Liver (tissue), 9 donors: ENCODE results near the gene DES. TPM values are rescaled to one million over a fixed set of nuclear protein-coding genes. Genes with fewer than 3 reads are reported as not detected.

Experiments used
- DNase-seq: peaks from one replicate; pipeline ENCODE4 v3.0.0-alpha.2; 2017; ENCODE audit warnings: low spot score
- H3K27ac ChIP-seq, 2 donors: one replicate each; pipeline ENCODE4 v1.7.0; 2013; ENCODE audit warnings: inconsistent platforms in 2 of 2, low read length in 2 of 2, control low read depth in 1 of 2, low read depth in 1 of 2, mild to moderate bottlenecking in 1 of 2
- H3K27me3 ChIP-seq, 4 donors: one replicate each; pipeline versions ENCODE4 v1.6.1 to v1.7.0; 2013; ENCODE audit warnings: low read length in 3 of 4, inconsistent platforms in 1 of 4, mild to moderate bottlenecking in 1 of 4, moderate library complexity in 1 of 4; ENCODE audit not compliant: control insufficient read depth in 4 of 4, insufficient read depth in 4 of 4
- H3K36me3 ChIP-seq, 4 donors: one replicate each; pipeline versions ENCODE4 v1.6.1 to v1.7.0; 2013; ENCODE audit warnings: low read length in 3 of 4, mild to moderate bottlenecking in 3 of 4, low read depth in 1 of 4, moderate library complexity in 1 of 4; ENCODE audit not compliant: control insufficient read depth in 4 of 4, insufficient read depth in 3 of 4
- H3K4me1 ChIP-seq, 4 donors: one replicate each; pipeline versions ENCODE4 v1.6.1 to v1.7.0; 2013; ENCODE audit warnings: low read length in 3 of 4, mild to moderate bottlenecking in 3 of 4, moderate library complexity in 1 of 4; ENCODE audit not compliant: control insufficient read depth in 4 of 4, insufficient read depth in 4 of 4
- H3K4me3 ChIP-seq, 3 donors: one replicate each; pipeline versions ENCODE4 v1.6.1 to v1.7.0; 2013; ENCODE audit warnings: low read length in 3 of 3, control low read depth in 1 of 3, low read depth in 1 of 3, mild to moderate bottlenecking in 1 of 3
- H3K9ac ChIP-seq, 2 donors: one replicate each; pipeline ENCODE4 v1.7.0; 2013; ENCODE audit warnings: low read length in 2 of 2, mild to moderate bottlenecking in 2 of 2, moderate library complexity in 2 of 2, control low read depth in 1 of 2, low read depth in 1 of 2
- H3K9me3 ChIP-seq, 4 donors: one replicate each; pipeline versions ENCODE4 v1.6.1 to v1.7.0; 2013; ENCODE audit warnings: low read length in 3 of 4; ENCODE audit not compliant: control insufficient read depth in 4 of 4
- FOXA1 ChIP-seq: IDR thresholded peaks from 2 replicates; pipeline ENCODE4 v1.6.1; 2016; ENCODE audit warnings: antibody characterized with exemption
- FOXA2 ChIP-seq: IDR thresholded peaks from 2 replicates; pipeline ENCODE4 v1.6.1; 2016; ENCODE audit warnings: antibody characterized with exemption
- HNF4A ChIP-seq, 2 donors: conservative IDR thresholded peaks; 2 replicates each; pipeline ENCODE4 v1.6.1; 2016; ENCODE audit warnings: antibody characterized with exemption in 2 of 2, mild to moderate bottlenecking in 2 of 2
- HNF4G ChIP-seq: IDR thresholded peaks from 2 replicates; pipeline ENCODE4 v1.6.1; 2016; ENCODE audit warnings: antibody characterized with exemption
- JUND ChIP-seq, 2 donors: IDR thresholded peaks; 2 replicates each; pipeline ENCODE4 v1.6.1; 2016; ENCODE audit warnings: antibody characterized with exemption in 2 of 2
- RXRA ChIP-seq, 2 donors: IDR thresholded peaks; 2 replicates each; pipeline ENCODE4 v1.6.1; 2017 to 2018; ENCODE audit warnings: antibody characterized with exemption in 2 of 2, mild to moderate bottlenecking in 1 of 2
- WGBS: extraction: QIAGEN DNeasy Blood & Tissue Kit; methylation state at CpG from one replicate; pipeline ENCODE4 v1.1.7; 2013; 5-methylcytosine and 5-hydroxymethylcytosine counted together
- polyA plus RNA-seq, 2 donors: library from polyadenylated mRNA; stranded (reverse) in 1 of 2; unstranded in 1 of 2; fragments of 200-250 nt in 1 of 2; fragments of >200 nt in 1 of 2; fragmentation: Nextera tagmentation in 1 of 2; extraction: Ambion mirVana in 1 of 2; gene quantifications; one replicate each; pipeline versions ENCODE4 v1.2.1 to v1.2.3, GENCODE V29; 2013 to 2015
- total RNA-seq, 2 donors: library from RNA; depleted of rRNA; stranded (reverse); fragments of >200 nt; gene quantifications; one replicate each; pipeline ENCODE4 v1.2.3, GENCODE V29; 2014
- TF ChIP-seq, protein P1 (sequence below): IDR thresholded peaks from 2 replicates; pipeline ENCODE4 v1.6.1; 2016; ENCODE audit warnings: antibody characterized with exemption
- TF ChIP-seq, protein P2 (sequence below): fragments of 150-350 bp; IDR thresholded peaks from 2 replicates; pipeline ENCODE4 v1.5.1; 2017; ENCODE audit warnings: improper control_type of control experiment, low read depth, low read length; ENCODE audit not compliant: missing input control
- TF ChIP-seq, protein P3 (sequence below): IDR thresholded peaks from 2 replicates; pipeline ENCODE4 v1.6.1; 2016; ENCODE audit warnings: antibody characterized with exemption
- TF ChIP-seq, protein P4 (sequence below): IDR thresholded peaks from 2 replicates; pipeline ENCODE4 v1.6.1; 2016; ENCODE audit warnings: antibody characterized with exemption
- donor health status: healthy.
- donor health status: healthy.
- donor health status: healthy.
- donor health status: healthy.
- donor health status: healthy.

Gene DES
- total and polyA plus RNA-seq, 4 donors = 0.15 to 50.0 (median 3.2) TPM

DNA sequence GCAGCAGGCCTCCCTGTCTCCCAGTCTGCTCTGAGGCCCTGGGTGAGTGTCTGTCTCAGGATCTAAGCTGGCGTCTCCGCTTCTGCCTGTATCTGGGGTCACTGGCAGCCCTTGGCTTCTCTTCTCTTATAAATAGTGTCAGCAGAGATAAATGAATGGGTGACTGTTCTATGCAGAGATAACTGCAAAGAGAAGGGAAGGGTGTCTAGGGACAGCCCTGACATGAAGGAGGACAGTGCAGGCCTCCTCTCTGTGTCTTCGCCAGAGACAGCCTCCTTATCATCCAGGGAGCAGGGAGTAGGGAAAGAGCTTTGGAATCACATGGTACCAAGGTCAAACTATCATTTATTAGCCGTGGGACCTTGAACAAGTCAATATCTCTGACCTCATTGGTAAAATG lies 52.3 kb downstream of the DES start:
- Histone ChIP-seq H3K4me3 (no peak overlapping the region), H3K4me1 (no peaks in the 10 kb centered on the region), H3K27ac (no peak overlapping the region), H3K9me3 (no peaks in the 10 kb centered on the region), H3K9ac (no peak overlapping the region), H3K36me3 (no peaks in the 10 kb centered on the region), H3K27me3 (no peaks in the 10 kb centered on the region)
- TF ChIP-seq, protein P1, sequence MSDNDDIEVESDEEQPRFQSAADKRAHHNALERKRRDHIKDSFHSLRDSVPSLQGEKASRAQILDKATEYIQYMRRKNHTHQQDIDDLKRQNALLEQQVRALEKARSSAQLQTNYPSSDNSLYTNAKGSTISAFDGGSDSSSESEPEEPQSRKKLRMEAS = no peak
- TF ChIP-seq HNF4G (no peak), FOXA2 (no peak), FOXA1 (no peak)
- no peak for DNase-seq
- 64% methylated on average over 4 of the region's 4 CpGs for WGBS

DNA sequence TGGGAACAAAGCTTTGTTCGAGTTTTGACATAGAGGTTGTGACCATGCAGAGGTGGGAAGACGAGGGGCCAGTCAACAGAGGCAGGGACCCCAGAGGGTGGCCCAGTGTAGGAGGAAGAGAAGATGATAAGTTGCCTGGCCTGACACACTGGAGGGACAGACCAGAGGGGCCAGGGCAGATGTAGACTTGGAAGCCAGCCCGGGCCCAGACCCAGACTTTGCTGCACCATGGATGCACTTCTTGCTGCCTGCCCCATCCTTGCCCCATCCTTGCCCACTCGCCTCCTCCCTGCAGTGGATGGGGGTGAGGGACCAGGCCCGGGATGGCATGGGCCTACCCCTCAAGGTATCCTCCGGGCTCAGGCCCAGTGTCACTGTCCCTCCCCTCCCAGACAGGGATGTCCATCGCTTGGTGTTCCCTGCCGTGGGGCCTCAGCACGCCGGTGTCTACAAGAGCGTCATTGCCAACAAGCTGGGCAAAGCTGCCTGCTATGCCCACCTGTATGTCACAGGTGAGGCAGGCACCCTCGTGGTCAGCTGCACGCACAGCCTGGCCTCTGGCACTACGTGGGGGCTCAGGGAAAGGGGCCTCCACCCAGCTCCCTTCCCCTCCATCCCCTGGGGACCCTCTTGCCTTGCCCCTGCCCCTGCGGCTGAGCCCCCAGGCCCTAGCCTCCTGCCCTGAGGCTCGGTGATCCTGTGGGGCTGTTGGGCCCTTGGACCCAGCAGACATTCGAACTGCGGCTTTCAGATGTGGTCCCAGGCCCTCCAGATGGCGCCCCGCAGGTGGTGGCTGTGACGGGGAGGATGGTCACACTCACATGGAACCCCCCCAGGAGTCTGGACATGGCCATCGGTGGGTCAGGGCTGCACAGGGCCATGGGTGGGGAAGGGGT lies 53.5 kb downstream of the DES start:
- no peak for TF ChIP-seq HNF4A (conservative IDR thresholded peaks at IDR 0.05)
- TF ChIP-seq FOXA1 = no peak
- TF ChIP-seq JUND (IDR thresholded peaks at IDR 0.05) = no peak
- TF ChIP-seq RXRA (IDR thresholded peaks at IDR 0.05) = no peak
- TF ChIP-seq, protein P2, sequence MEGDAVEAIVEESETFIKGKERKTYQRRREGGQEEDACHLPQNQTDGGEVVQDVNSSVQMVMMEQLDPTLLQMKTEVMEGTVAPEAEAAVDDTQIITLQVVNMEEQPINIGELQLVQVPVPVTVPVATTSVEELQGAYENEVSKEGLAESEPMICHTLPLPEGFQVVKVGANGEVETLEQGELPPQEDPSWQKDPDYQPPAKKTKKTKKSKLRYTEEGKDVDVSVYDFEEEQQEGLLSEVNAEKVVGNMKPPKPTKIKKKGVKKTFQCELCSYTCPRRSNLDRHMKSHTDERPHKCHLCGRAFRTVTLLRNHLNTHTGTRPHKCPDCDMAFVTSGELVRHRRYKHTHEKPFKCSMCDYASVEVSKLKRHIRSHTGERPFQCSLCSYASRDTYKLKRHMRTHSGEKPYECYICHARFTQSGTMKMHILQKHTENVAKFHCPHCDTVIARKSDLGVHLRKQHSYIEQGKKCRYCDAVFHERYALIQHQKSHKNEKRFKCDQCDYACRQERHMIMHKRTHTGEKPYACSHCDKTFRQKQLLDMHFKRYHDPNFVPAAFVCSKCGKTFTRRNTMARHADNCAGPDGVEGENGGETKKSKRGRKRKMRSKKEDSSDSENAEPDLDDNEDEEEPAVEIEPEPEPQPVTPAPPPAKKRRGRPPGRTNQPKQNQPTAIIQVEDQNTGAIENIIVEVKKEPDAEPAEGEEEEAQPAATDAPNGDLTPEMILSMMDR = no peak
- Histone ChIP-seq H3K27me3 (no peaks in the 10 kb centered on the region), H3K27ac (no peak overlapping the region), H3K9me3 (no peaks in the 10 kb centered on the region), H3K4me1 (no peaks in the 10 kb centered on the region), H3K36me3 (no peaks in the 10 kb centered on the region), H3K4me3 (no peak overlapping the region), H3K9ac (no peak overlapping the region)
- WGBS = 86% methylated on average over 22 of the region's 22 CpGs
- no peak for DNase-seq

DNA sequence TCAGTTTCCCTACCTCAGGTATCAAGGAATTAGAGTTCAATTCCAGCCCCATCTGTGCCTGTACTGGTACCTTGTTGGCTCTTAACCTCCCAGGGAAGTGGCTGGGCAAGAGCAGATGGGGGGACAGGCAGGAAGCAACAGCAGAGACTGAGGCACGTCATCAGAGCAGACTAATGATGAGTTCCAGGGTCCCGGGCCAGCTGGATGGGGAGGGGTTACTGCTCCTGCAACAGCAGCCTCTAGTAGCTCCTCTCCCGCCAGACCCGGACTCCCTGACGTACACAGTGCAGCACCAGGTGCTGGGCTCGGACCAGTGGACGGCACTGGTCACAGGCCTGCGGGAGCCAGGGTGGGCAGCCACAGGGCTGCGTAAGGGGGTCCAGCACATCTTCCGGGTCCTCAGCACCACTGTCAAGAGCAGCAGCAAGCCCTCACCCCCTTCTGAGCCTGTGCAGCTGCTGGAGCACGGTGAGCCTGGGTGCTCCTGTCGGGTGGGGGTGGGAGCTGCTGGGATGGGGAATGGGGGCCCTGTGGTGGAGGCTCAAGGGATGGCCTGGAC lies 54.5 kb downstream of the DES start:
- no peak for TF ChIP-seq FOXA1
- TF ChIP-seq, protein P3, sequence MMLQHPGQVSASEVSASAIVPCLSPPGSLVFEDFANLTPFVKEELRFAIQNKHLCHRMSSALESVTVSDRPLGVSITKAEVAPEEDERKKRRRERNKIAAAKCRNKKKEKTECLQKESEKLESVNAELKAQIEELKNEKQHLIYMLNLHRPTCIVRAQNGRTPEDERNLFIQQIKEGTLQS = no peak
- TF ChIP-seq, protein P2 = no peak
- TF ChIP-seq JUND (IDR thresholded peaks at IDR 0.05) = no peak
- TF ChIP-seq, protein P4, sequence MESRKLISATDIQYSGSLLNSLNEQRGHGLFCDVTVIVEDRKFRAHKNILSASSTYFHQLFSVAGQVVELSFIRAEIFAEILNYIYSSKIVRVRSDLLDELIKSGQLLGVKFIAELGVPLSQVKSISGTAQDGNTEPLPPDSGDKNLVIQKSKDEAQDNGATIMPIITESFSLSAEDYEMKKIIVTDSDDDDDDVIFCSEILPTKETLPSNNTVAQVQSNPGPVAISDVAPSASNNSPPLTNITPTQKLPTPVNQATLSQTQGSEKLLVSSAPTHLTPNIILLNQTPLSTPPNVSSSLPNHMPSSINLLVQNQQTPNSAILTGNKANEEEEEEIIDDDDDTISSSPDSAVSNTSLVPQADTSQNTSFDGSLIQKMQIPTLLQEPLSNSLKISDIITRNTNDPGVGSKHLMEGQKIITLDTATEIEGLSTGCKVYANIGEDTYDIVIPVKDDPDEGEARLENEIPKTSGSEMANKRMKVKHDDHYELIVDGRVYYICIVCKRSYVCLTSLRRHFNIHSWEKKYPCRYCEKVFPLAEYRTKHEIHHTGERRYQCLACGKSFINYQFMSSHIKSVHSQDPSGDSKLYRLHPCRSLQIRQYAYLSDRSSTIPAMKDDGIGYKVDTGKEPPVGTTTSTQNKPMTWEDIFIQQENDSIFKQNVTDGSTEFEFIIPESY = no peak
- Histone ChIP-seq H3K36me3 (no peaks in the 10 kb centered on the region), H3K9ac (no peak overlapping the region), H3K27ac (no peak overlapping the region), H3K4me3 (no peak overlapping the region), H3K4me1 (no peaks in the 10 kb centered on the region), H3K27me3 (peaks cover 0 to 2% (median 0%) of the 10 kb centered on the region in 4 donors), H3K9me3 (no peaks in the 10 kb centered on the region)
- no peak for DNase-seq
- 88% methylated on average over 12 of the region's 12 CpGs for WGBS
